H9 (cell line): Measurements from ENCODE around the gene ECSIT. TPM values are rescaled to one million over a fixed set of nuclear protein-coding genes. Genes with fewer than 3 reads are reported as not detected.
A peak's percentile ranks its signal among the peaks of the same experiment; 100 is the strongest.

Experiments
- DNase-seq: peaks from one replicate; pipeline ENCODE4 v3.0.0-alpha.2; 2017
- H2AFZ ChIP-seq: one replicate; pipeline ENCODE4 v1.6.1; 2013; ENCODE audit warnings: mild to moderate bottlenecking, low read length, control low read depth, moderate library complexity
- H2AK5ac ChIP-seq: 2 replicates; pipeline ENCODE4 v1.6.1; 2013; ENCODE audit warnings: low read length, control low read depth, mixed read lengths; ENCODE audit not compliant: insufficient read length
- H2BK120ac ChIP-seq: one replicate; pipeline ENCODE4 v1.6.1; 2013; ENCODE audit warnings: low read depth, mild to moderate bottlenecking, low read length, control low read depth, inconsistent platforms; ENCODE audit not compliant: poor library complexity, severe bottlenecking
- H2BK12ac ChIP-seq: 2 replicates; pipeline ENCODE4 v1.6.1; 2013; ENCODE audit warnings: low read length, control low read depth, mixed read lengths, low read depth; ENCODE audit not compliant: insufficient read length
- H2BK15ac ChIP-seq: 2 replicates; pipeline ENCODE4 v1.6.1; 2013; ENCODE audit warnings: low read depth, low read length, control low read depth
- H2BK20ac ChIP-seq: one replicate; pipeline ENCODE4 v1.6.1; 2013; ENCODE audit warnings: low read depth, mild to moderate bottlenecking, low read length, control low read depth, inconsistent platforms; ENCODE audit not compliant: poor library complexity, severe bottlenecking
- H2BK5ac ChIP-seq: 2 replicates; pipeline ENCODE4 v1.6.1; 2013; ENCODE audit warnings: low read length, control low read depth, mixed read lengths; ENCODE audit not compliant: insufficient read length
- H3K14ac ChIP-seq: 2 replicates; pipeline ENCODE4 v1.6.1; 2013; ENCODE audit warnings: low read length, control low read depth; ENCODE audit not compliant: insufficient read depth
- H3K18ac ChIP-seq: 2 replicates; pipeline ENCODE4 v1.6.1; 2013; ENCODE audit warnings: low read depth, mild to moderate bottlenecking, mixed read lengths, low read length, control low read depth; ENCODE audit not compliant: insufficient read length
- H3K23ac ChIP-seq: 2 replicates; pipeline ENCODE4 v1.6.1; 2013; ENCODE audit warnings: low read length, control low read depth, mixed read lengths, low read depth; ENCODE audit not compliant: insufficient read length
- H3K23me2 ChIP-seq: 2 replicates; pipeline ENCODE4 v1.6.1; 2013; ENCODE audit warnings: low read depth, mild to moderate bottlenecking, mixed read lengths, low read length, control low read depth; ENCODE audit not compliant: insufficient read length, poor library complexity, severe bottlenecking
- H3K27ac ChIP-seq: 2 replicates; pipeline ENCODE4 v1.5.1; 2013; ENCODE audit warnings: low read length, control low read depth, mixed read lengths, low read depth; ENCODE audit not compliant: insufficient read length
- H3K27me3 ChIP-seq: 2 replicates; pipeline ENCODE4 v1.6.1; 2013; ENCODE audit warnings: low read length, control low read depth, inconsistent platforms; ENCODE audit not compliant: insufficient read depth
- H3K4ac ChIP-seq: 2 replicates; pipeline ENCODE4 v1.6.1; 2013; ENCODE audit warnings: low read depth, mild to moderate bottlenecking, control low read depth, inconsistent platforms, low read length, moderate library complexity
- H3K4me1 ChIP-seq: 2 replicates; pipeline ENCODE4 v1.6.1; 2013; ENCODE audit warnings: low read length, control low read depth, inconsistent platforms; ENCODE audit not compliant: insufficient read depth
- H3K4me2 ChIP-seq: 2 replicates; pipeline ENCODE4 v1.6.1; 2013; ENCODE audit warnings: low read length, control low read depth, mixed read lengths; ENCODE audit not compliant: insufficient read length, insufficient read depth
- H3K56ac ChIP-seq: 2 replicates; pipeline ENCODE4 v1.6.1; 2013; ENCODE audit warnings: low read depth, mild to moderate bottlenecking, mixed read lengths, low read length, control low read depth; ENCODE audit not compliant: insufficient read length
- H3K79me1 ChIP-seq: 2 replicates; pipeline ENCODE4 v1.6.1; 2013; ENCODE audit warnings: low read depth, mild to moderate bottlenecking, moderate library complexity, low read length, control low read depth, inconsistent platforms; ENCODE audit not compliant: insufficient read depth, poor library complexity, severe bottlenecking
- H3K79me2 ChIP-seq: 2 replicates; pipeline ENCODE4 v1.6.1; 2013; ENCODE audit warnings: low read length, control low read depth, inconsistent platforms; ENCODE audit not compliant: insufficient read depth
- H3K9ac ChIP-seq: 2 replicates; pipeline ENCODE4 v1.6.1; 2013; ENCODE audit warnings: low read length, control low read depth, mixed read lengths; ENCODE audit not compliant: insufficient read length; ENCODE audit errors: extremely low read depth
- H3K9me3 ChIP-seq: one replicate; pipeline ENCODE4 v1.6.1; 2013; ENCODE audit warnings: low read depth, low read length, inconsistent platforms; ENCODE audit not compliant: control insufficient read depth
- H3T11ph ChIP-seq: one replicate; pipeline ENCODE4 v1.6.1; 2013; ENCODE audit warnings: mild to moderate bottlenecking, low read length, control low read depth, inconsistent platforms
- H4K20me1 ChIP-seq: one replicate; pipeline ENCODE4 v1.6.1; 2013; ENCODE audit not compliant: control insufficient read depth, insufficient read length, insufficient read depth
- H4K5ac ChIP-seq: 2 replicates; pipeline ENCODE4 v1.6.1; 2013; ENCODE audit warnings: low read depth, mild to moderate bottlenecking, mixed read lengths, low read length, control low read depth; ENCODE audit not compliant: insufficient read length
- H4K8ac ChIP-seq: replicated peaks from 2 replicates; pipeline ENCODE4 v1.6.1; 2013; ENCODE audit warnings: low read length, control low read depth, mixed read lengths, low read depth; ENCODE audit not compliant: insufficient read length
- H4K91ac ChIP-seq: 2 replicates; pipeline ENCODE4 v1.6.1; 2013; ENCODE audit warnings: low read depth, mild to moderate bottlenecking, moderate library complexity, mixed read lengths, low read length, control low read depth; ENCODE audit not compliant: insufficient read length
- H3K27ac Mint-ChIP-seq, 3 experiments: 2 replicates in 2 of 3; 3 replicates in 1 of 3; pipeline ENCODE4 v1.8.0; 2020 to 2021; ENCODE audit warnings: mixed read lengths in 3 of 3, mild to moderate bottlenecking in 1 of 3, moderate library complexity in 1 of 3
- H3K27me3 Mint-ChIP-seq: 2 replicates; pipeline ENCODE4 v1.8.0; 2021; ENCODE audit warnings: low read depth, mild to moderate bottlenecking, moderate library complexity, mixed read lengths
- H3K36me3 Mint-ChIP-seq, 3 experiments: 2 replicates in 2 of 3; 3 replicates in 1 of 3; pipeline ENCODE4 v1.8.0; 2020 to 2021; ENCODE audit warnings: low read depth in 3 of 3, mixed read lengths in 3 of 3; ENCODE audit not compliant: insufficient read depth in 1 of 3
- H3K4me1 Mint-ChIP-seq, 2 experiments: 2 replicates each; pipeline ENCODE4 v1.8.0; 2020; ENCODE audit warnings: mixed read lengths in 2 of 2
- H3K4me3 Mint-ChIP-seq, 2 experiments: 2 replicates in 1 of 2; 3 replicates in 1 of 2; pipeline ENCODE4 v1.8.0; 2020 to 2021; ENCODE audit warnings: mild to moderate bottlenecking in 2 of 2, mixed read lengths in 2 of 2, moderate library complexity in 1 of 2
- H3K9me3 Mint-ChIP-seq, 2 experiments: 2 replicates in 1 of 2; 3 replicates in 1 of 2; pipeline ENCODE4 v1.8.0; 2020; ENCODE audit warnings: mild to moderate bottlenecking in 2 of 2, mixed read lengths in 2 of 2, moderate library complexity in 1 of 2
- CTCF ChIP-seq: fragments of 200-600 bp; sonication (generic); conservative IDR thresholded peaks from 3 replicates; pipeline ENCODE4 v1.8.0; 2021; ENCODE audit warnings: antibody characterized with exemption, mild to moderate bottlenecking
- WGBS: extraction: QIAGEN DNeasy Blood & Tissue Kit; methylation state at CpG from one replicate; pipeline ENCODE4 v1.1.7; 2013; ENCODE audit warnings: missing lambda C conversion rate, low lambda C conversion rate, mixed read lengths; ENCODE audit not compliant: insufficient read length; ENCODE audit errors: extremely low coverage; 5-methylcytosine and 5-hydroxymethylcytosine counted together
- total RNA-seq: library from RNA; stranded (reverse); gene quantifications from 2 replicates; pipeline ENCODE4 v1.2.1, GENCODE V29; 2021

Gene ECSIT
- total RNA-seq, 1 experiment from 2014 or later: 42.4 TPM

- Mint-ChIP-seq H3K36me3 (no peaks in the 10 kb centered on the region), H3K27ac (no peak overlapping the region), H3K4me1 (peaks cover 7 to 11% of the 10 kb centered on the region in 2 experiments), H3K4me3 (no peak overlapping the region), H3K27me3 (peaks cover 4% of the 10 kb centered on the region), H3K9me3 (no peaks in the 10 kb centered on the region; a peak in 1 of 5 replicates)
- Histone ChIP-seq H2BK5ac (no peak overlapping the region), H3K9ac (no peak overlapping the region), H3K79me2 (no peaks in the 10 kb centered on the region), H2AFZ (no peak overlapping the region), H2BK15ac (no peak overlapping the region), H3K18ac (peak overlapping the region; percentile 73), H3K4me2 (no peak overlapping the region), H3K4me1 (peaks cover 9% of the 10 kb centered on the region; the same call in 1 of the 2 replicates), H3K27ac (no peak overlapping the region), H3K4ac (no peak overlapping the region), H3K23me2 (no peaks in the 10 kb centered on the region), H4K5ac (no peak overlapping the region), H3K27me3 (no peaks in the 10 kb centered on the region), H4K8ac (peak overlapping the region; percentile 53), H3K23ac (no peak overlapping the region), H4K20me1 (no peaks in the 10 kb centered on the region), H2BK12ac (no peak overlapping the region), H2BK120ac (no peak overlapping the region), H3K9me3 (no peaks in the 10 kb centered on the region), H4K91ac (no peak overlapping the region), H3K79me1 (no peaks in the 10 kb centered on the region), H2BK20ac (no peak overlapping the region), H3K14ac (no peak overlapping the region; the same call in 1 of the 2 replicates), H3T11ph (no peak overlapping the region), H2AK5ac (no peak overlapping the region), H3K56ac (peak overlapping the region; percentile 4)
- TF ChIP-seq CTCF: no peak
- DNase-seq: no peak
- WGBS: 100% methylated on average over 5 of the region's 11 CpGs
These were observed 64.3 kb downstream of the ECSIT start for GRCh38 chr19:11464333-11465265.
